Mesodermal cell (in vitro differentiated cells): ENCODE measurements around the gene HDAC4.

ENCODE experiments used
- H3K27ac ChIP-seq: 2 replicates; pipeline ENCODE4 v1.7.0; 2013; ENCODE audit warnings: mild to moderate bottlenecking, low read depth, low read length, moderate library complexity; ENCODE audit not compliant: severe bottlenecking
- H3K36me3 ChIP-seq: 2 replicates; pipeline ENCODE4 v1.7.1; 2013; ENCODE audit warnings: mild to moderate bottlenecking, low read length, moderate library complexity; ENCODE audit not compliant: control insufficient read depth, insufficient read depth
- H3K4me1 ChIP-seq: one replicate; pipeline ENCODE4 v1.7.1; 2013; ENCODE audit warnings: mild to moderate bottlenecking, low read length; ENCODE audit not compliant: insufficient read depth, control insufficient read depth, poor library complexity, severe bottlenecking
- H3K4me3 ChIP-seq: 2 replicates; pipeline ENCODE4 v1.7.0; 2013; ENCODE audit warnings: low read length, control low read depth, mild to moderate bottlenecking; ENCODE audit not compliant: insufficient read depth, poor library complexity, severe bottlenecking; ENCODE audit errors: extremely low read depth
- H3K9me3 ChIP-seq: 2 replicates; pipeline ENCODE4 v1.7.1; 2013; ENCODE audit warnings: mild to moderate bottlenecking, low read length, moderate library complexity; ENCODE audit not compliant: control insufficient read depth
- WGBS, 2 experiments: methylation state at CpG; one replicate each; pipeline ENCODE4 v1.1.5; 2013; ENCODE audit warnings: missing lambda C conversion rate in 2 of 2; ENCODE audit not compliant: insufficient coverage in 2 of 2; 5-methylcytosine and 5-hydroxymethylcytosine counted together

The HDAC4 gene

GRCh38 chr2:239223310-239224198 is 177.3 kb downstream of the HDAC4 start:
- Histone ChIP-seq H3K4me1 (peaks cover 45% of the 10 kb centered on the region), H3K4me3 (no peak overlapping the region), H3K36me3 (no peaks in the 10 kb centered on the region), H3K9me3 (no peaks in the 10 kb centered on the region), H3K27ac (peak overlapping the region; percentile 41)
- 91 to 96% methylated on average over 24 of the region's 24 CpGs for WGBS, 2 experiments

- 84% methylated on average over 5 to 6 of the region's 10 CpGs for WGBS, 2 experiments
- Histone ChIP-seq H3K4me1 (peaks cover 45% of the 10 kb centered on the region), H3K9me3 (no peaks in the 10 kb centered on the region), H3K27ac (peak overlapping the region; percentile 74), H3K36me3 (no peaks in the 10 kb centered on the region), H3K4me3 (no peak overlapping the region)
These were observed 178.0 kb downstream of the HDAC4 start for GRCh38 chr2:239222706-239223309.

- Histone ChIP-seq H3K9me3 (no peaks in the 10 kb centered on the region), H3K27ac (peak overlapping the region; percentile 74), H3K36me3 (no peaks in the 10 kb centered on the region), H3K4me1 (peaks cover 46% of the 10 kb centered on the region), H3K4me3 (no peak overlapping the region)
- WGBS, 2 experiments: 66 to 100% methylated on average over 1 to 2 of the region's 2 CpGs
These were observed 178.5 kb downstream of the HDAC4 start for GRCh38 chr2:239222312-239222660.

- WGBS, 2 experiments: 92 to 96% methylated on average over 12 to 15 of the region's 15 CpGs
- Histone ChIP-seq H3K4me3 (no peak overlapping the region), H3K36me3 (no peaks in the 10 kb centered on the region), H3K9me3 (no peaks in the 10 kb centered on the region), H3K4me1 (peaks cover 42% of the 10 kb centered on the region), H3K27ac (no peak overlapping the region)
These were observed 179.8 kb downstream of the HDAC4 start for GRCh38 chr2:239220981-239221396.

GRCh38 chr2:239220341-239220740 is 180.5 kb downstream of the HDAC4 start:
- 96 to 98% methylated on average over 9 of the region's 9 CpGs for WGBS, 2 experiments
- Histone ChIP-seq H3K9me3 (no peaks in the 10 kb centered on the region), H3K36me3 (no peaks in the 10 kb centered on the region), H3K27ac (no peak overlapping the region), H3K4me1 (peaks cover 46% of the 10 kb centered on the region), H3K4me3 (no peak overlapping the region)

GRCh38 chr2:239216614-239217273 is 184.1 kb downstream of the HDAC4 start:
- Histone ChIP-seq H3K4me1 (peaks cover 47% of the 10 kb centered on the region), H3K9me3 (no peaks in the 10 kb centered on the region), H3K27ac (no peak overlapping the region), H3K4me3 (no peak overlapping the region), H3K36me3 (no peaks in the 10 kb centered on the region)
- WGBS, 2 experiments: 87 to 95% methylated on average over 8 to 11 of the region's 17 CpGs

GRCh38 chr2:239215988-239216613 is 184.7 kb downstream of the HDAC4 start:
- WGBS, 2 experiments: 94 to 100% methylated on average over 1 to 2 of the region's 7 CpGs
- Histone ChIP-seq H3K27ac (no peak overlapping the region), H3K36me3 (no peaks in the 10 kb centered on the region), H3K9me3 (no peaks in the 10 kb centered on the region), H3K4me3 (no peak overlapping the region), H3K4me1 (peaks cover 41% of the 10 kb centered on the region)

GRCh38 chr2:239215136-239215925 is 185.5 kb downstream of the HDAC4 start:
- Histone ChIP-seq H3K27ac (peak overlapping the region; percentile 5), H3K9me3 (no peaks in the 10 kb centered on the region), H3K36me3 (no peaks in the 10 kb centered on the region), H3K4me1 (peaks cover 43% of the 10 kb centered on the region), H3K4me3 (no peak overlapping the region)
- WGBS, 2 experiments: 94 to 98% methylated on average over 17 to 18 of the region's 23 CpGs

- H3K36me3 ChIP-seq: no peaks in the 10 kb centered on the region
- no peaks in the 10 kb centered on the region for H3K9me3 ChIP-seq
- WGBS, 2 experiments: 92 to 94% methylated on average over 9 of the region's 9 CpGs
- peaks cover 43% of the 10 kb centered on the region for H3K4me1 ChIP-seq
- no peak overlapping the region for H3K4me3 ChIP-seq
- H3K27ac ChIP-seq: no peak overlapping the region
These were observed 186.1 kb downstream of the HDAC4 start for GRCh38 chr2:239214725-239215124.

- H3K4me3 ChIP-seq: no peak overlapping the region
- peaks cover 43% of the 10 kb centered on the region for H3K4me1 ChIP-seq
- H3K9me3 ChIP-seq: no peaks in the 10 kb centered on the region
- H3K36me3 ChIP-seq: no peaks in the 10 kb centered on the region
- H3K27ac ChIP-seq: no peak overlapping the region
- WGBS, 2 experiments: 93 to 97% methylated on average over 5 to 7 of the region's 7 CpGs
These were observed 187.1 kb downstream of the HDAC4 start for GRCh38 chr2:239213643-239214101.
